SU-DHL-6 (cell line): ENCODE data around the gene CFAP92.

ENCODE experiments used
- H2AFZ ChIP-seq: fragments of 200-600 bp; sonication (generic); 2 replicates; pipeline ENCODE4 v1.6.1; 2014; ENCODE audit warnings: low read depth, mild to moderate bottlenecking, moderate library complexity, mixed read lengths, antibody characterized with exemption, low read length; ENCODE audit not compliant: severe bottlenecking
- H3F3A ChIP-seq: fragments of 200-600 bp; shearing (Covaris generic); 2 replicates; pipeline ENCODE4 v1.6.0; 2016; ENCODE audit warnings: antibody characterized with exemption, mild to moderate bottlenecking; ENCODE audit not compliant: insufficient read depth
- H3K27ac ChIP-seq: fragments of 200-600 bp; sonication (generic); 2 replicates; pipeline ENCODE4 v1.5.1; 2016; ENCODE audit warnings: low read depth, mild to moderate bottlenecking, low read length, moderate library complexity, mixed read lengths
- H3K27me3 ChIP-seq: fragments of 200-600 bp; sonication (generic), shearing (Covaris generic); 2 replicates; pipeline ENCODE4 v1.6.0; 2014; ENCODE audit warnings: mild to moderate bottlenecking, low read length
- H3K36me3 ChIP-seq: fragments of 200-600 bp; sonication (generic); 2 replicates; pipeline ENCODE4 v1.6.1; 2014; ENCODE audit warnings: mild to moderate bottlenecking, low read length, mixed read lengths
- H3K4me2 ChIP-seq: fragments of 300-600, 200-600 bp; shearing (Covaris generic), sonication (generic); 2 replicates; pipeline ENCODE4 v1.6.0; 2014; ENCODE audit warnings: low read length, low read depth, mild to moderate bottlenecking; ENCODE audit not compliant: poor library complexity, severe bottlenecking
- H3K4me3 ChIP-seq: fragments of 200-600 bp; sonication (generic); 2 replicates; pipeline ENCODE4 v1.5.1; 2014; ENCODE audit warnings: antibody characterized with exemption, low read length, mild to moderate bottlenecking, mixed read lengths; ENCODE audit not compliant: insufficient read depth, poor library complexity, severe bottlenecking
- H3K79me2 ChIP-seq: fragments of 200-600 bp; sonication (generic); 2 replicates; pipeline ENCODE4 v1.6.1; 2014; ENCODE audit warnings: mild to moderate bottlenecking, low read length, moderate library complexity; ENCODE audit not compliant: insufficient read depth
- H3K9ac ChIP-seq: fragments of 200-600 bp; sonication (generic); 2 replicates; pipeline ENCODE4 v1.7.0; 2014; ENCODE audit warnings: mild to moderate bottlenecking, low read length
- H3K9me2 ChIP-seq: fragments of 200-600 bp; sonication (generic); replicated peaks from 2 replicates; pipeline ENCODE4 v1.6.1; 2014; ENCODE audit warnings: low read length; ENCODE audit not compliant: insufficient read depth
- H3K9me3 ChIP-seq: fragments of 200-600 bp; sonication (generic); 2 replicates; pipeline ENCODE4 v1.6.1; 2014; ENCODE audit warnings: low read length, mixed read lengths; ENCODE audit not compliant: insufficient read depth
- H4K20me1 ChIP-seq: fragments of 200-600 bp; sonication (generic); 2 replicates; pipeline ENCODE4 v1.6.1; 2014; ENCODE audit warnings: low read depth, mild to moderate bottlenecking, antibody characterized with exemption, low read length, moderate library complexity, mixed read lengths
- CTCF ChIP-seq: fragments of 200-600 bp; sonication (generic); IDR thresholded peaks from one replicate; pipeline ENCODE4 v1.5.1; 2017; ENCODE audit warnings: antibody characterized with exemption, mild to moderate bottlenecking, low read length, moderate library complexity; ENCODE audit not compliant: insufficient read depth, poor library complexity, severe bottlenecking
- EZH2phosphoT487 ChIP-seq: fragments of 200-600 bp; sonication (generic), shearing (Covaris generic); conservative IDR thresholded peaks from 2 replicates; pipeline ENCODE4 v1.6.1; 2018; ENCODE audit warnings: mild to moderate bottlenecking, antibody characterized with exemption, low read length, moderate library complexity, mixed read lengths

Gene CFAP92

GRCh38 chr3:128889139-128889894, 104.6 kb downstream of the CFAP92 start:
- H3K36me3 ChIP-seq = peaks cover 8% of the 10 kb centered on the region; the same call in 1 of the 2 replicates
- no peak overlapping the region for H3K9ac ChIP-seq
- no peaks in the 10 kb centered on the region for H3K27me3 ChIP-seq
- H3K79me2 ChIP-seq = peaks cover 22% of the 10 kb centered on the region
- H3K4me3 ChIP-seq = no peak overlapping the region
- no peaks in the 10 kb centered on the region for H4K20me1 ChIP-seq
- H3F3A ChIP-seq = 0 out of 2 replicates have a peak, but pooled peaks cover 5% of the 10 kb centered on the region
- no peaks in the 10 kb centered on the region for H3K9me2 ChIP-seq
- H3K9me3 ChIP-seq = no peaks in the 10 kb centered on the region
- no peak overlapping the region for H3K27ac ChIP-seq
- TF ChIP-seq EZH2phosphoT487 (no peak), CTCF (no peak)
- H3K4me2 ChIP-seq = no peak overlapping the region
- H2AFZ ChIP-seq = no peak overlapping the region

- Histone ChIP-seq H3K9ac (no peak overlapping the region), H3F3A (0 out of 2 replicates have a peak, but pooled peaks cover 5% of the 10 kb centered on the region), H3K27ac (no peak overlapping the region), H3K4me3 (no peak overlapping the region), H3K9me3 (no peaks in the 10 kb centered on the region), H4K20me1 (no peaks in the 10 kb centered on the region; the same call in 1 of the 2 replicates), H2AFZ (no peak overlapping the region), H3K79me2 (peaks cover 58% of the 10 kb centered on the region), H3K9me2 (no peaks in the 10 kb centered on the region), H3K27me3 (no peaks in the 10 kb centered on the region), H3K36me3 (peaks cover 8% of the 10 kb centered on the region; the same call in 1 of the 2 replicates), H3K4me2 (no peak overlapping the region)
- TF ChIP-seq EZH2phosphoT487 = no peak
- TF ChIP-seq CTCF = no peak
Measured at GRCh38 chr3:128884992-128885391, 108.9 kb downstream of the CFAP92 start.

DNA sequence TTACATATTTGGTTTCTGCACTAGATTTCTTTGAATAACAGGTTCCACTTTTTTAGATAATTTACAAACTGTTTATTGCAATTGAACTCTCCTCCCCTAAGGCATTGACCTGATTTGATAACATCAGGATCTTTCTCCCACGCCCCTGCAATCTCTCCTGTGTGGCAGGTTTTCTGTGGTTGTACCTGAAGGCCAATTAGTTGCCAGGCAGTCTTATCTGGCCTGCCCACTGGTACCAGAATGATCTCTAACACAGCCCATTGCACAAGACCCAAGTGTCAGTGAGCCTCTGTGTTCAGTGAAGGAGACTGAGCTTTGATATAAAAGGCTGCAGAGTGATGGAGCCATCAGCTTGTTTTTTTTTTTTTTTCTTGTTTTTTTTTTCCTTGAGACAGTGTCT, 111.2 kb downstream of the CFAP92 start:
- Histone ChIP-seq H3K4me3 (no peak overlapping the region), H3K79me2 (peaks cover 68% of the 10 kb centered on the region), H3K27ac (no peak overlapping the region), H3K27me3 (no peaks in the 10 kb centered on the region), H3K36me3 (peaks cover 5% of the 10 kb centered on the region; the same call in 1 of the 2 replicates), H3K9ac (0 out of 2 replicates have a peak overlapping the region, but pooled peaks have one; percentile 7), H4K20me1 (no peaks in the 10 kb centered on the region; the same call in 1 of the 2 replicates), H3K9me2 (no peaks in the 10 kb centered on the region), H3K9me3 (no peaks in the 10 kb centered on the region), H3K4me2 (no peak overlapping the region), H2AFZ (no peak overlapping the region), H3F3A (0 out of 2 replicates have a peak, but pooled peaks cover 3% of the 10 kb centered on the region)
- TF ChIP-seq CTCF (no peak), EZH2phosphoT487 (no peak)
